Measurements from ENCODE around the gene SLC25A52.
A peak's percentile ranks its signal among the peaks of the same experiment; 100 is the strongest.
"Not testable (repeated sequence)": the region's sequence is repeated elsewhere in the genome, so short reads cannot be mapped to it uniquely, and the experiment has no call there.

Gene SLC25A52, protein sequence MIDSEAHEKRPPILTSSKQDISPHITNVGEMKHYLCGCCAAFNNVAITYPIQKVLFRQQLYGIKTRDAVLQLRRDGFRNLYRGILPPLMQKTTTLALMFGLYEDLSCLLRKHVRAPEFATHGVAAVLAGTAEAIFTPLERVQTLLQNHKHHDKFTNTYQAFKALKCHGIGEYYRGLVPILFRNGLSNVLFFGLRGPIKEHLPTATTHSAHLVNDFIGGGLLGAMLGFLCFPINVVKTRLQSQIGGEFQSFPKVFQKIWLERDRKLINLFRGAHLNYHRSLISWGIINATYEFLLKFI

DNA sequence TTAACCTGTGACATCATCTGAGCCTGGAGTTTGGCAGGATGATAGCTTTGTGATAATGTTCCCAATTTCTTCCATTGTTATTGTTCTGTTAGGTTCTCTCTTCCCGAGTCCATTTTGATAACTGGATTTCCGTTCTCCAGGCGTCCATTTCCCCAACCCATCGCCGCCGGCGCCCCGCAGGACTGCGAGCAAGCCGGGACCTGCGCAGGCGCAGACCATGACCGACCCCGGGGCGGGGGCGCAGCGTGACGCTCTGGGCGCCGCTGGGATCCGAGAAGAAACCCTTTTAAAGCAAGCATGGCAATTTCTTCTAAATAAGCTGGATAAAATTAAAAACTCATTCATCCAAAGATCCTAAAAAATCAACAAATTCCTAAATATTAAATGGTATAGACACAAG is at the start of gene SLC25A52:
Gene SLC25A52 (minus strand): TSS at position 186 of the 400 bp plus-strand sequence. CDS start 219 bp downstream, outside the sequence.
- no peak for DNase-seq (ENCODE audit: low read depth)

DNA sequence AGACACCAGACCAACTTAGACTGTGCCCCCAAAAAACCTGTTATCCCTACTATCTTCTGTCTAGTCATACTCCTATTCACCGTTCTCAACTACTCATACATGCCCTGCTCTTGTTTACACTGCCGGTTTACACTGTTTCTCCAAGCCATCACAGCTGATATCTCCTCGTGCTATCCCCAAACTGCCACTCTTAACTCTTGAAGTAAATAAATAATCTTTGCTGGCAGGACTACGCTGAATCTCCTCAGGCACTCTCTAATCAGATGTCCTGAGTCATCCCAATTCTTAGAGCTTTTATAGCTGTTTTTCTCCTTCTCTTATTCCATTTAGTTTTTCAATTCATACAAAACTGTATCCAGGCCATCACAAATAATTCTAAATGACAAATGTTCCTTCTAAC is 48.4 kb upstream of the SLC25A52 start:
- not testable (repeated sequence) for DNase-seq (ENCODE audit: low read depth)

DNA sequence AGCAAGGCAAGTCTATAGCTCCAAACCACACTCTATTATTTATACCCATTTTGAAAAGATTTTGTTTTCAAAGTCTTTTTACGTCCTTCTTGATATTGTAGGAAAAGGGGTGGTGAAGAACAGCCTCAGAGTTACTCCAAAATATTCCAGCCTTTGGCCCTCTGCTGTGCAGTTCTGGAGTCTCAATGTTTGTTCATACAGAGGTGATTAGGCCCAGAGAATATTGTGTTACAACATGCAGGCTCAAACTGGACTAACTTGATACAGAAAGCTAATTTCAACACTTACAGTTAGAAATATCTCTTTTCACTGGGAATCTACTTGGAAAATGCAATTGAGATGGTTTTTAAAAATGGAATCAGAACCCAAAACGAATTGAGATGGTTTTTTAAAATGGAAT is 40.4 kb upstream of the SLC25A52 start:
- no peak for DNase-seq (ENCODE audit: low read depth)

DNA sequence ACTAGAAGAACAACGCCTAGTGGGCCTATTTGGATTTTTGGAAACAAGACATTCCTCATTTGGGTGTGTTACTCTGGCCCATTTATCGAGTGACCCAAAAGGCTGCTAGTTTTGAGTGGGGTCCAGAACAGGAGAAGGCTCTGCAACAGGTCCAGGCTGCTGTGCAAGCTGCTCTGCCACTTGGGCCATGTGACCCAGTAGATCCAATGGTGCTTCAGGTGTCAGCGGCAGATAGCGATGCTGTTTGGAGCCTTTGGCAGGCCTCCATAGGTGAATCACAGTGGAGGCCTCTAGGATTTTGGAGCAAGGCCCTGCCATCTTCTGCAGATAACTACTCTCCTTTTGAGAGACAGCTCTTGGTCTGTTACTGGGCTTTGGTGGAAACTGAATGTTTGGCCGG is 38.6 kb upstream of the SLC25A52 start:
- DNase-seq (ENCODE audit: low read depth), result not testable (repeated sequence)

DNA sequence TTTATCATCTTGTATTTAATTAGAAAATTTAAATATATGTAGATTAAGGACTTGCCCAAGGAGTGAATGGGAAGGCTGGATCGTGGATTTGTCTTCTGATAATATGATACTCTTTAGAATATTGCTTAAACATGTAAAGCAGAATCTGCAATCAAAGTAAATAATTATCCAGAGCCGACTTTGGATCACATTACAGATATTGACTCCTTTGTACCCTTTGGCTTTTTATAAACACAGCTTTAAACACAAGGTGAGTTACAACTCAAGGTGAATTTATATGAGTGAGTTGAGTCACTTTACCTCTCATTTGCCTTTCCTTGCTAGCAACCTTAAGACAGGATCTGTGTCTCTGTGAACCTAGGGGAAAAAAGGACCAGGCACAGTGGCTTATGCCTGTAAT is 37.7 kb upstream of the SLC25A52 start:
- no peak for DNase-seq (ENCODE audit: low read depth)

DNA sequence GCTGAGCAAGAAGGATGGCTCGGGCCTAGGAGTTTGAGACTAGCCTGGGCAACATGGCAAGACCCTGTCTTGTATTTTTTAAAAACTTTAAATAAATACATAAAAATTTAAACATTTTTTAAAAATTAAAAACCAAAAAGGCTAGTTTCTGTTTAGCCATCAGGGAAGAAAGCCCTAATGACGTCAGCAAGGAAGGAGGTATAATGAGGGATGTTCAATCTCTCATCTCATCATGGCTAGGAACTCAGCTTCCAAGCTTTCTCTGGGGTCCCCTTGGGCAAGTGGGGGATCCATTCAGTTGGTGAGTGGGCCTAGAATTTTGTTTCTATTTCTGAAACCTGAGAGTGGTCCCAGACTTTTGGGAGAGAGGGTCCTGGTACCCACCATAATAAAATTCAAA is 35.1 kb upstream of the SLC25A52 start:
- DNase-seq (ENCODE audit: low read depth), result no peak

DNA sequence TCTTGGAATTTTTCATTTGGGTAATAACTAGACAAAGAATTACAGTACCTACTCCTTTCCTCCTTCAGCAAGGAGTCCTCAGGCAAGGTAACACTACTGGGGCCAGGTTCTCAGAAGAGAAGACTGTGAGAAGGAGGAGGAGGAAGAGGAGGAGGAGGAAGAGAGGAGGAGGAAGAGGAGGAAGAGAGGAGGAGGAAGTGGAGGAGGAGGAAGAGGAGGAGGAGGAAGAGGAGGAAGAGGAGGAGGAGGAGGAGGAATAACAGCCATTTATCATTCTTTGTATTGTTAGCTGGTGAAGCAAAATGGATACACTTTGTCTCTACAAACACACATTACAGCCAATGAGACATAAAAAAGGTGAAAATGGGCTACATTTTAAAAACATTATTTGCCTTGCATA is 32.9 kb upstream of the SLC25A52 start:
- DNase-seq (ENCODE audit: low read depth), result no peak

DNA sequence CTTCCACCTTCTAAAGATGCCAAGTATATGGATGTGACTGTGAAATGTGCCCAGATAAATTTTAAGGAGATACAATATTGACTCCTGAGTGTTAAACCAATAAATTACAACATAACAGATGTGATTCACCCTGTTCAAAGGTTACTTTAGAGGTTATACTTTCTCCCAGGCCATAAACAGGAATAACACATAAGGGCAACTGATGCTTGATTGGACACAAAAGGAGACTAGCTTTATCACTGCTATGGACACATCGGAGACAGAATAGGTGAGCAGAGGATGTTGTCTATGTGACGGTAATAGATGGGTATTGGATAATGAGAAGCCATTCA is 31.9 kb upstream of the SLC25A52 start:
- DNase-seq (ENCODE audit: low read depth), result no peak

DNA sequence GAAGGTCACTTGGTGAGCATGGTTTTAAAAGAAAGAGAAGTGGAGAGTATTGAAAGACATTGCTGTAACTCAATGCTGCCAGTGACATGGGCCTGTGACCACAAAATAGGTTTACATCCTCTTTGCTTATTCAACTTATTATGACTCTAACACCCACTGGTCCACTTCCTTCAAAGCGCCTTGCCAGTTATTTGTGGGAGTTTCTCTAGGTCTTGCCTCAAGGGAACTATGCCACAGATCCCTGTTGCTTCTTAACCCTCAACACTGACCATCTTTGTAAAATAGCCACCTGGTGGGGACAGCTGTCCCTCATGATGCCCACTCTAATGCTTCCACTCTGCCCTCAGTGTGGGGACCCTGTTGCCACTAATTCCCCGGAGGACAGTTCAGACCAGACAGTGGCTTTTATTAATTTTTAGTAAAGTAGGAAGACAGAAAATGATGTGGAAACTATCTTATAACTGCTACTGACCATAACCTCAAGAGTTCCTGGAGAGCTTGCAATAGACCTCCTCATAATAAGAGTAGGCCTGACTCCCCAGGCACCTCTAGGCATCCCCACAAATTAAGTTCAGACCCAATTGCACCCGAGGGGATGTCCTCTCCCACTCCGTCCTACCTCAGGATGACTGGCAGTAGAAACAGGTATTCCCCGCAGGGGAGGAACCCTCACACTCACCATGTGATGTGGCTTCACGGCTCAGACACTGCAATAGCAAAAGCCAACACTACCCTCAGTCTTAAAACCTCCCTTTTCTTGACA is 31.3 kb upstream of the SLC25A52 start:
- DNase-seq (ENCODE audit: low read depth), result no peak

DNA sequence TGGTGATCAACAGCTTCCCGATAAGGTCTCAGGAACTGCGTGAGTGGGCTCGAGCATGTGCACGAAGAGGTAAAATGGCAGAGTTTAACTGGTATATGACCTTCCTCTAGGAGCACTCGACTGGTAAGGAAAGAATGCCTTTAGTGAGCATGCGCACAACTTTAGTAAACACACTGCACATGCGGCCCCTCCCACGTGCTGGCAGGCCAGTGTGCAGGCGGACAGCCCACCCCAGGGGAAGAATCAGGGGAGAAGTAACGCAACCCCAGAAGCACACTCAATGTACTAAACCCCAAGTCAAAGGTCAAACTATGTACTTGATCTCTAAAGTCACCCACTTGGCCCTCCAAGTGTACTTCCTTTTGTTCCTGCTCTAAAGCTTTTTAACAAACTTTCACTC is 28.7 kb upstream of the SLC25A52 start:
- DNase-seq (ENCODE audit: low read depth), result no peak

DNA sequence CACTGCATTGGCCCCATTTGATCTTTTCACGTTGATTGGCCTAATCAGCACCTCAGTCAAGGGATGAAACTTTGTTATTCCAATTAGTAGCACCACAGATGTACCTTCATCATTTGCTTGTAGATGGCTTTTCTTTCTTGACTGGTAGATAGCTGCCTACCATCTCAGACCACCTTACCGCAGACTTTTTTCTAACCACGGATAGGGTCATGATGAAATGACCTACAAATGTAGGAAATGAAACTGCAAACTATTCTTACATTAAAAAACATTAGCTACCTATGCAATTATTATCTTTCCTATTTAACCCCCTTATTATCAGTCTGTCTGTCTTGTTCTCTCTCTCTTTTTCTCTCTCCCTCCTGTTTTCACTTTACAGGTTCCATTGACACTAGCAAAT is 22.4 kb upstream of the SLC25A52 start:
- DNase-seq (ENCODE audit: low read depth), result no peak

DNA sequence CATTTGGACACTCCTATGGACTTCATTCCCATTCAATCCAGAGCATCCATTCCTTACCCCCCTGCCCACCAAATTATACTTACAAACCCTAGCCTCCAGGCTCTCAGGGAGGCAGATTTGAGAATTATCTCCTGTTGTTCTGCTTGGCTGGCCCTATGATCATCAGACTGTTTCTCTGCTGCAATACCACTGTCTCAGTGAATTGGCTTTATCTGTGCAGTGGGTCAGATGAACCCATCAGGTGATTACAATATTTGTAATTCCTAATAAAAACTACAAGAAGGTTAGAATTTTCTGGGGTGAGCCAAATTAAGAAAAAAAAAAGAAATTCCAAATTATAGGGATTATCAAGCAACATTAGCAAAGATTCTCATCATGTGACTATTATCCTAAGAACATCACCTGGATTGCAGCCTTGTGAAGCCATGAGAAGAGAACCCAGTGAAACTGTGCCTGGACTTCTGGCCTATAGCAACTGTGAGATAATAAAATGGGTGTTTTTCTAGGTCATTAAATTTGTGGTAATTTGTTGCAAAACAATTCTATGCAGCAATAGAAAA is 17.8 kb upstream of the SLC25A52 start:
- no peak for DNase-seq (ENCODE audit: low read depth)

DNA sequence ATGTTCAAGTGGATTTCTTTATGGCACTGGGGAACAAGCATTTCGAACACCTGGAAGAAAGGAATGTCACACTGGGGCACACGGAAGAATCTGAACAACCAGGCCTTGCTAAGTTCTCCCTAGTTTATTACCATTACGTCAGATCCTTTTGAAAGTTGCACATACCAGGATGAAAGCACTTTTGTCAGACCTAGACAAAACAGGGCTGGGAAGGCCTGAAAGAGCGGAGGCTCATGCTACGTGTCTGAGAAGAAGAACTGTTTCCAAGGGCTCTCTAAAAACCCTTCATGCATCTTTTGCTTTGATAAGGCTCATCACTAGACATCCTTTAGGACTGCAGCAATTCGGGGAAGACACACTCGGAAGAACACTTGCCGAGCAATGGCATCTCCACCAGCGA is 15.4 kb upstream of the SLC25A52 start:
- DNase-seq (ENCODE audit: low read depth), result no peak

DNA sequence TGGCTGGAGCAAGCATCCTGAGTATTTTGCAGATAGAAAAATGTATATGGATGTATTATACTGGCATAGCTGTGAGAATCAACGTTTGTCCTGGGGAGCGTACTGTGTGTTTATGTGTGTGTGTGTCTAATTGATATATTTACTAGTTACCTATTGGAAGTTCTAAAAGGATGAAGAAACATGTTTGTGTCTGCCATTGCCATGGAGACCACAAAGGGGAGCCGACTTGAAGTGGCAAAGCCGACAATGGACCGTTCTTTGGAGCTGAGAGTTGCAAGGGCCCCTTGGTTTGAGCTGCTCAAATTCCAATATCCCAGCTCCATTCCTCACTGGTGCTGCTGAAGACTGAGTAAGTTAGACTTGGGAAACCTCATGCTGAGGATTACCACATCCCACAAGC is 14.3 kb upstream of the SLC25A52 start:
- DNase-seq (ENCODE audit: low read depth), result no peak

DNA sequence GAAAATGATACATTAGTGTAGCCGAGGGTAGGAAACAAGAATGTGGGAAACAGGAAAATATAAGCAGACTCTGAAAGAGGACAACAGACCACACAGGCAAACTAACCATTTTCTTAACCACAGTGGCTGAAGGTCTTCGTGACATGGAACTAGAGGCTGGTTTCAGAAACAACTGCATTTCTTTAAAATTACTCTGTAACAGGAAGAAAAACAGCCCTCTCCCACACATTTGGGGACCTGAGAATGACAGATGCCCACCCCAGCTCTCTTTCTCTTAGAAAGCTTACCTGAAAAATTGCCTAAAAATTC is 13.8 kb upstream of the SLC25A52 start:
- DNase-seq (ENCODE audit: low read depth), result no peak

DNA sequence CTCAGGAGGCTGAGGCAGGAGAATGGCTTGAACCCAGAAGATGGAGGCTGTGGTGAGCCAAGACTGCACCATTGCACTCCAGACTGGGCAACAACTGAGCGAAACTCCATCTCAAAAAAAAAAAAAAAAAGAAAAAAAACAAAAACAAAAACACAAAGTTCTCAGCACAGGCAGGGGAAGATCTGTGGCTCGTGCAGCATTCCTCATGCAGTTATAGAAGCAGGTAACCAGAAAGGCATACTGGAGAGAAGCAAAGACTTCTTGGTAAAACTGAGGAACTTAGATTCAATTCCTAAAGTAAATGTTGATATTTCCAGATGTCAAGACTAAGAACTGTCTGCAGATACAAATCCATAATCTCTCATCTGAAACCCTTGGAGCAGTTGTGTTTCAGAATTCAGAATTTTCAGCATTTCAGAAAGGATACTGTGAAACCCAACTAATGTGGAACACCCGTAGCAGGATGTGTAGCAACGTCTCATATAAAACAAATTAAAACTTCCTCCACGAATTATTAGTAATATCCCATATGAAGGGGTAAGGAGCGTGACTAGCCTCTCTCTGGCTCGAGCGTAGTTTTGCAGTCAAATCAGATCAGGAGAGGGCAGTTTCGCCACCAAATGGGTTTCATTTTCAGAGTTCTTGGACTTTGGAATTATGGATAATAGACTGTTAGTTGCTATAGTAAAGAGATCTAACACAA is 13.2 kb upstream of the SLC25A52 start:
- no peak for DNase-seq (ENCODE audit: low read depth)

DNA sequence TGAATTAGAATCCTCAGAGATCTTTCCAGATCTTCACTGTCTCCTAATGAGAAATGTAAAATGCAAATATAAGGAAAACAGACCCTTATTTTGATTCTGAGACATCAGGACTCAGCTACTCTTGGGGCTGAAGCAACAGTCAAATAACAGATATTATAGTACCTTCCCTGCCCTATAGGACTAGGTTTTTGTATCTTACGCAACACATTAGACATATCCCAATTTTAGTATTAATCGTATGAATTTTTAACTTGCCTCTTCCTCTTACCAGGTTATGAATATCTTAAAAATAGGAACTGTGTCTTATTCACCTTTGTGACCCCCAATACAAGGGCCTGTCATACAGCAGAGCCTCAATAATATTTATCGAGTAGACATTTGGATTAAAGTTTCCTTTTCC is 12.0 kb upstream of the SLC25A52 start:
- no peak for DNase-seq (ENCODE audit: low read depth)

DNA sequence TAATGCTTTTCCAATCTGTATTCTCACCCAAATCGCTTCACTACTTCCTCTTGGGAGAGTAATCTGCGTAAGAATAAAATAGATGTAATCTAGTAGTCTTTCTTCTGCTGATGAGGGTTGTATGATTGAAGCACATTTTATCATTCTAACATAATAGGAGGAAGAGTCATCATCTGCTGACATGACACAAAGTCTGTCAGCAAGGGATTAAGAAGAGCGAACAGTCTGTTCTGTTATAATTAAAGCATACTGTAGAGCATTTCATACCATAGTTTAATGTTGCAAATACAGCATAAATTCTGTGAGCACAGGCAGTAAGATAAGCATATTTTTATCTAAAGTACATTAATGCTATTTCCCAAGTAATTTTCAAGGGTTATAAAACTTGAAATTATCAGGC is 10.4 kb downstream of the SLC25A52 start:
- no peak for DNase-seq (ENCODE audit: low read depth)

DNA sequence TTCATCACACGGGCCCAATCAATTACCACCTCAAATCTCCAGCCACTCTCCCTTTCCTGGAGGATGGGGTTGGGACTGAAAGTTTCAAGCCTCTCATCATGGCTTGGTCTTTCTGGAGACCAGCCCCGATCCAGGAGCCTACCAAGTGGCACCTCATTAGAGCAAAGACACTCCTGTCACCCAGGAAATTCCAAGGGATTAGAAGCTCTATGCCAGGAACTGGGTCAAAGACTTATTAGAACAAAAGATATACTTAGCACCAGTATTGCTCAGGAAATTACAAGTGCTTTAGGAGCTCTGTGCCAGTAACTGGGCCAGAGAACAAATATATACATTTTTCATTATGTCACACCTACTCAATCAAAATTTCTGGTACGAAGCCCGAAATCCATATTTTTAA is 14.3 kb downstream of the SLC25A52 start:
- DNase-seq (ENCODE audit: low read depth), result no peak

DNA sequence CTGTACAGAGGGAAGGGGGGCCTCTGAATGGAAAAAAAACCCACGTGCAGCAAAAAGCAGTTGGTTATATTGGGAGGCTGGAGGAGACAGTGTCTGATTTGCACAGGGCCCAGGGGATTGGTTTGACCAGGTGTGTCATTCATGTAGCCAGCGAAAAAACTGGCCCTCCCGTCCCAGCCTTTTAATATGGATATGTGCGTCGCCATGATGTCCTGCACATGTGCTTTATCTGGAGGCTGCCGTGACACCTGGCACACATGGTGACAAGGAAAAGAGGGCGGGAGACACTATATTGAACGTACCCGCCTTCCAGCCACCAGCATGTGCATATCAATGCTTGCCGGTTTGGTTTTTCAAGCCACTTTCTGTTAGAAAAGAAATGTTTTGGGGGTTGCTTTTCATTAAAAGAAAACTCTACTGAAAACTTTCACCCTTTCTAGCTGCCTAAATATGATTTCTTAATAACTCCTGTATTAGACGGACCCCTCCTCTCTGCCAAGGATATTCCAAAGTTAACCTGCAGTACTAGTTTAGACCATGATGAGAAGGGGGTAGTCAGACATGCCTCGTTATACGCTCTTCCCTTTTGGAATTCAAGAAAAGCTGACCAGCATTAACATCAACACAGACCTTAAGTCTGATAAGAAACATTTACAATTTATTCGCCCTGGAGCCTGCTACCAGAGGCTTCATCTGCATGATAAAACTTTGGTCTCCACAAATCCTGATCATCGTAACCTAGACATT is 16.2 kb downstream of the SLC25A52 start:
- no peak for DNase-seq (ENCODE audit: low read depth)

DNA sequence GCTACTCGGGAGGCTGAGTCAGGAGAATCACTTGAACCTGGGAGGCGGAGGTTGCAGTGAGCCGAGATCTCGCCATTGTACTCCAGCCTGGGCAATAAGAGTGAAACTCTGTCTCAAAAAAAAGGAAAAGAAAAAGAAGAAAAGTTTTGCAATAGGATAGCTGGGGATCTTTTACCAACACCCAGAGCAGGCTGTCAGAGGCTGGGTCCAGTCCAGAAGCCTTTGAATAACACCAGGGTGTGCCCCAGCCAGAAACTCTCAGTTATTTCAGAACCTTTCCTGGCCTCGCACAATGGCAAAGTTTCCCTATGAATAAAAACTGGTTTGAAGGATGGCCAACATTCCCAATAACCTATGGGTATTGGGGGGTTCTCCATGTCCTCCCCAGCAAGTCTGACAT is 17.1 kb downstream of the SLC25A52 start:
- DNase-seq (ENCODE audit: low read depth), result not testable (repeated sequence)

DNA sequence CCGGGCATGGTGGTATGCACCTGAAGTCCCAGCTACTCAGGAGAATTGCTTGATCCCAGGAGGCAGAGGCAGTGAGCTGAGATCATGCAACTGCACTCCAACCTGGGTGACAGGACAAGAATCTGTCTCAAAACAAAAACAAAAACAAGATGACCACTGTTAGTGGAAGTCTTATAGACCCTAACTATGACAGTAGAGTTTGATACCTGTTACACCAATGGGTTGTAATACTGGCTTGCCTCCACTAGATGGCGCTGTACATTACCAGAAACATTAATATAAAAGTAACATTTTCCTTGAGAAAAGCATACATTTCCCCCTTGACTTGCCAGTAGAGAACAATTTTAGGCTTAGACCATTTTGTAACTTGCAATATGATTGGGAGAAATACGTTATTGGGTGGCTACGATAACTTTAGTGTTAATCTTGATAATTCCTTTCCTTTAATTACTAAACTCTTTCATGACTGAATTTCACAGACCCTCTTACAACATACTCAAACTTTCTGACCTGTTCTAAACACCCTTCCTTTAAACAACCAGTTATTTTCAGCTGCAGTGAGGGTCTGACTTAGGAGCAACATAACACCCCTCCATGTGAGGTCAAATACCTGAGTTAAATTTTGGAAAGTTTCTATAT is 19.5 kb downstream of the SLC25A52 start:
- DNase-seq (ENCODE audit: low read depth), result peak; percentile 34

Data from ELR (cell line).